ENCODE data around the gene TOM1.

The TOM1 gene

GRCh38 chr22:35307892-35308291 is 8.2 kb downstream of the TOM1 start:
- no peak for DNase-seq

- no peak for DNase-seq
These were observed 8.9 kb downstream of the TOM1 start for GRCh38 chr22:35308480-35309021.

GRCh38 chr22:35310556-35311550 is 11.2 kb downstream of the TOM1 start:
- DNase-seq = peak; percentile 33

- DNase-seq = peak; percentile 25
These were observed 11.9 kb downstream of the TOM1 start for GRCh38 chr22:35311551-35311999.

- peak; percentile 26 for DNase-seq
These were observed 12.7 kb downstream of the TOM1 start for GRCh38 chr22:35312198-35313059.

- DNase-seq = peak; percentile 29
These were observed 13.8 kb downstream of the TOM1 start for GRCh38 chr22:35313311-35314121.

GRCh38 chr22:35314161-35314942 is 14.7 kb downstream of the TOM1 start:
- no peak for DNase-seq

- DNase-seq = no peak
These were observed 15.6 kb downstream of the TOM1 start for GRCh38 chr22:35315141-35315854.

- DNase-seq = no peak
These were observed 16.4 kb downstream of the TOM1 start for GRCh38 chr22:35315855-35316745.

GRCh38 chr22:35316751-35317150 is 17.1 kb downstream of the TOM1 start:
- DNase-seq = no peak

GRCh38 chr22:35317680-35318290 is 18.1 kb downstream of the TOM1 start:
- DNase-seq = no peak

- no peak for DNase-seq
These were observed 18.9 kb downstream of the TOM1 start for GRCh38 chr22:35318346-35319215.

- no peak for DNase-seq
These were observed 19.7 kb downstream of the TOM1 start for GRCh38 chr22:35319244-35319985.

- DNase-seq = no peak
These were observed 22.4 kb downstream of the TOM1 start for GRCh38 chr22:35322126-35322525.

- DNase-seq = no peak
These were observed 23.2 kb downstream of the TOM1 start for GRCh38 chr22:35322893-35323292.

- DNase-seq = no peak
These were observed 23.6 kb downstream of the TOM1 start for GRCh38 chr22:35323305-35323704.

- no peak for DNase-seq
These were observed 24.4 kb downstream of the TOM1 start for GRCh38 chr22:35324067-35324466.

All from activated CD4-positive, CD25-positive, alpha-beta regulatory T cell treated with anti-CD3 and anti-CD28 coated beads, Interleukin-2, amount 50 U/mL, for 72 hours (primary cell).